ENCODE measurements around the gene ABHD2. TPM values are rescaled to one million over a fixed set of nuclear protein-coding genes. Genes with fewer than 3 reads are reported as not detected.

The ABHD2 gene
- total RNA-seq, 5 donors from 2014 or later (not counting 1 experiment from before 2014, with no cell fraction given): 52.5 to 70.8 (median 58.5) TPM

- Histone ChIP-seq H3K4me3 (ENCODE audit: control insufficient read depth in 1 of 2, extremely low read depth in 1 of 2, low read length in 1 of 2) (peak overlapping the region; percentile 61 to 96), H3K4me1 (ENCODE audit: control insufficient read depth in 1 of 2, extremely low read depth in 1 of 2, insufficient read depth in 2 of 2, low read length in 2 of 2) (peaks cover 7 to 34% of the 10 kb centered on the region in 2 experiments), H3K36me3 (ENCODE audit: control insufficient read depth in 2 of 2, extremely low read depth in 1 of 2, insufficient read depth in 1 of 2, low read length in 1 of 2) (no peaks in the 10 kb centered on the region), H3K9me3 (no peaks in the 10 kb centered on the region), H3K27ac (ENCODE audit: low read length) (peak overlapping the region; percentile 66), H3K27me3 (replicated peaks in 1 of 2; ENCODE audit: control insufficient read depth in 2 of 2, extremely low read depth in 1 of 2, insufficient read depth in 2 of 2, low read length in 1 of 2) (no peaks in the 10 kb centered on the region)
- ChIA-PET CTCF (interaction anchor here (0.5 to 1.8 kb wide), 15 partner anchors 8 to 244 kb away, joined by 3 to 23 read pairs (median 6); partner anchors contain the start of gene FANCI (in 1 of the 2)), POLR2A (interaction anchor here (0.6 to 1.0 kb wide), 7 partner anchors 14 to 453 kb away, joined by 3 to 6 read pairs (median 3); no protein-coding TSS in a partner anchor)
- Mint-ChIP-seq H3K27me3 (no peaks in the 10 kb centered on the region), H3K9me3 (no peaks in the 10 kb centered on the region), H3K36me3 (peaks cover 4% of the 10 kb centered on the region), H3K27ac (peak overlapping the region; percentile 95 to 96), H3K4me1 (peaks cover 38 to 40% (median 40%) of the 10 kb centered on the region in 3 donors), H3K4me3 (no peak overlapping the region)
- peak in 5 of 35 experiments; percentile 0 to 23 (median 4) for DNase-seq
- 11% methylated on average over 44 of the region's 44 CpGs for WGBS (ENCODE audit: insufficient coverage)
- ATAC-seq (replicated peaks in 1 of 4): no peak
These were observed 504 bp downstream of the ABHD2 start for GRCh38 chr15:89088605-89089315.

DNA sequence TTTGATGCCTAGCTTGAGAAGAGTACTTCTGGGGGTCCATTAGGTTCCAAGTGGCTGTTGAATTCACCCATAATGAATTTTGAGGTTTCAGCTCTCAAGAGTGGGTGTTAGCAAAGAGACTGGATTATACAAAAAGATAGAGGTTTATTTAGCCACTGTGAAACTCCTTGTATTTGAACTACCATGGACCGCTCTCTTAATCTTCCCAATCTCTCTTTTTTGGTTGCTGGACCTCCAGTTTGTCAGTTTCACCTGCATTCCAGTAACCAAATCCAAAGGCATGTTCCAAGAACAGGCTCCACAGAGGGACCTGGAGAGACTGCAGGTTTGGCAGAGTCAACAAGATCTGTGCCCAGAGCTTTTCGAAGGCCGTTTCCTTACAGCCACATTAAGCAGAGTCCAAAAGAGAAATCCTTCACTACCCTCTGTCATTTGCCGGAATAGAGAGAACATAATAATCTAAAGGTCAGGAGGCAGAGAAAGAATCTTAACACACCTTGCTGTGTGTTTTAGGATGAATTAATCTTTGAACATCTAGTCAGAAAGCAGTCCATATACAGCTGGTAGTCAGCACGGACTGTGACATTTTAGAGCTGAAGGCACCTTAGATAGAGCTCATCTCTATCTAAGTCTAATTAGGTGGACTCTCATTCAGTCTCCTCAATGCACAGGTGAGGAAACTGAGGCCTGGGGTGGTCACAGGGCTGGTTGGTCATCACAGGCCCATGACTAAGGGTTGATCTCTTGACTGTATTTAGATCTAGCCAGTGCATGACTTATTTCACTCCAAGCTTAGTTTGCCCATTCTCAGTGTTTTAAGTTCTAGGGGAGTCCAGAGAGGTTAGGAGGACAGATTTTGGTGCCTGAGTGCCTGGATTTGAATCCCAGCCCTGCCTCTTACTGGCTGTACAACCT, 1.3 kb downstream of the ABHD2 start:
- peaks cover 0 to 5% of the 10 kb centered on the region in 2 donors for H3K36me3 ChIP-seq (ENCODE audit: control insufficient read depth in 2 of 2, extremely low read depth in 1 of 2, insufficient read depth in 1 of 2, low read length in 1 of 2)
- POLR2A ChIA-PET: interaction anchor here in 1 of 2 donors (0.5 to 1.0 kb wide), 3 partner anchors 10 to 167 kb away, joined by 3 to 6 read pairs (median 4); no protein-coding TSS in a partner anchor
- H3K9me3 ChIP-seq: no peaks in the 10 kb centered on the region
- H3K27ac ChIP-seq (ENCODE audit: low read length): peak overlapping the region; percentile 66
- no peaks in the 10 kb centered on the region for H3K27me3 ChIP-seq (replicated peaks in 1 of 2; ENCODE audit: control insufficient read depth in 2 of 2, extremely low read depth in 1 of 2, insufficient read depth in 2 of 2, low read length in 1 of 2)
- CTCF ChIA-PET: interaction anchor here (0.5 to 3.3 kb wide), 6 partner anchors 11 to 241 kb away, joined by 4 to 16 read pairs (median 6); no protein-coding TSS in a partner anchor
- peaks cover 7 to 34% of the 10 kb centered on the region in 2 experiments for H3K4me1 ChIP-seq (ENCODE audit: control insufficient read depth in 1 of 2, extremely low read depth in 1 of 2, insufficient read depth in 2 of 2, low read length in 2 of 2)
- WGBS (ENCODE audit: insufficient coverage): 100% methylated on average over 1 of the region's 5 CpGs
- H3K4me1 Mint-ChIP-seq: peaks cover 44 to 46% (median 45%) of the 10 kb centered on the region in 3 donors
- no peaks in the 10 kb centered on the region for H3K27me3 Mint-ChIP-seq
- H3K4me3 Mint-ChIP-seq: no peak overlapping the region
- H3K9me3 Mint-ChIP-seq: no peaks in the 10 kb centered on the region
- DNase-seq (peak in 1 of 35 experiments; percentile 15), ATAC-seq (replicated peaks in 1 of 4) (no peak)
- H3K36me3 Mint-ChIP-seq: peaks cover 10% of the 10 kb centered on the region
- peak overlapping the region; percentile 95 to 96 for H3K27ac Mint-ChIP-seq
- peak overlapping the region; percentile 61 to 96 for H3K4me3 ChIP-seq (ENCODE audit: control insufficient read depth in 1 of 2, extremely low read depth in 1 of 2, low read length in 1 of 2)

DNA sequence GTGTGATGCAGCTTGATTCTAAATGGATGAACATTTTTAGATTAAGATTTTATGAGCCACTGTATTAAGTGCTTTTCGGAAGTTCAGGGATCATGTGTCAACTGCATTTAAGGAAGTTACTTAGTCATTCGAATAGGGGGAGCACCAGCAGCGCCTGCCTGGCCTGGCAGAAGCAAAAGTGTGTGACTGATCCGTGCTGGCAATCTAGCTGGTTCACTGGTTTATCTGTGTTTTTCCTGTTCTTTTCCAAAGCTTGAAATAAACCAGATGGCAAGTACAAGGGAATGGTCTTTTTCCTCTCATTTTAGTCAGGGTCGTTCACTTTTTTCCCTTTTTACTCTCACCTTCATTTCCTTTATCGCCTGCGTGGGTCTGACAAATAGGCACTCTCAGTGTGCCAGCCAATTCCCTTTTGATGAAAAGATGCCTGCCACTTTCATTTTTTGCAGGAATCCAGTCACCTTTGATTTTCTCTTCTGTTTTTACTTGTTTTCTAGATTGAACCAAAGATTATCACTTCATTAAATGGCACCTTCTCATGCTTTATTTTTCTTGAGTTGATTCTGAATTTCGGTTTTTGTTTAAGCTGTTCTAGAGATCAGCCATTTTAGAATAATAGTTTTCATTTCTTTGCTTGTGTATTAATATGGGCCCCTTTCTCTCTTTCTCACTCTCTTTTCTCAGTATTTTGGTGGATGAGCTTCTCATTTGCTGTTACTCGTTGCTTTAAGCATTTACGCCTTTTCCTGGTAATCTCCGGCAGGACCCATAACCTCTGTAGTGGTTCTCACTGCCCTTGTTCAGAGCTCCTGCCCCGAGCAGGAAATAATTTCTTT, 2.8 kb downstream of the ABHD2 start:
- no peaks in the 10 kb centered on the region for H3K9me3 Mint-ChIP-seq
- H3K27ac Mint-ChIP-seq: peak overlapping the region; percentile 95 to 96
- H3K36me3 Mint-ChIP-seq: peaks cover 14% of the 10 kb centered on the region
- Histone ChIP-seq H3K9me3 (no peaks in the 10 kb centered on the region), H3K4me3 (ENCODE audit: control insufficient read depth in 1 of 2, extremely low read depth in 1 of 2, low read length in 1 of 2) (peak overlapping the region in 1 of 2 donors; percentile 41), H3K27me3 (replicated peaks in 1 of 2; ENCODE audit: control insufficient read depth in 2 of 2, extremely low read depth in 1 of 2, insufficient read depth in 2 of 2, low read length in 1 of 2) (no peaks in the 10 kb centered on the region), H3K36me3 (ENCODE audit: control insufficient read depth in 2 of 2, extremely low read depth in 1 of 2, insufficient read depth in 1 of 2, low read length in 1 of 2) (peaks cover 0 to 8% of the 10 kb centered on the region in 2 donors), H3K4me1 (ENCODE audit: control insufficient read depth in 1 of 2, extremely low read depth in 1 of 2, insufficient read depth in 2 of 2, low read length in 2 of 2) (peaks cover 7 to 34% of the 10 kb centered on the region in 2 experiments), H3K27ac (ENCODE audit: low read length) (peak overlapping the region; percentile 86)
- CTCF ChIA-PET: interaction anchor here (0.5 to 3.3 kb wide), 10 partner anchors 10 to 483 kb away, joined by 3 to 18 read pairs (median 6); no protein-coding TSS in a partner anchor
- POLR2A ChIA-PET: interaction anchor here (0.5 to 1.0 kb wide), 4 partner anchors 24 to 1625 kb away, joined by 3 to 6 read pairs (median 4); no protein-coding TSS in a partner anchor
- DNase-seq (peak in 34 of 35 experiments; percentile 10 to 68 (median 33)), ATAC-seq (replicated peaks in 1 of 4) (no peak)
- peaks cover 50 to 52% (median 51%) of the 10 kb centered on the region in 3 donors for H3K4me1 Mint-ChIP-seq
- no peaks in the 10 kb centered on the region for H3K27me3 Mint-ChIP-seq
- no peak overlapping the region for H3K4me3 Mint-ChIP-seq
- 11% methylated on average over 9 of the region's 12 CpGs for WGBS (ENCODE audit: insufficient coverage)

DNA sequence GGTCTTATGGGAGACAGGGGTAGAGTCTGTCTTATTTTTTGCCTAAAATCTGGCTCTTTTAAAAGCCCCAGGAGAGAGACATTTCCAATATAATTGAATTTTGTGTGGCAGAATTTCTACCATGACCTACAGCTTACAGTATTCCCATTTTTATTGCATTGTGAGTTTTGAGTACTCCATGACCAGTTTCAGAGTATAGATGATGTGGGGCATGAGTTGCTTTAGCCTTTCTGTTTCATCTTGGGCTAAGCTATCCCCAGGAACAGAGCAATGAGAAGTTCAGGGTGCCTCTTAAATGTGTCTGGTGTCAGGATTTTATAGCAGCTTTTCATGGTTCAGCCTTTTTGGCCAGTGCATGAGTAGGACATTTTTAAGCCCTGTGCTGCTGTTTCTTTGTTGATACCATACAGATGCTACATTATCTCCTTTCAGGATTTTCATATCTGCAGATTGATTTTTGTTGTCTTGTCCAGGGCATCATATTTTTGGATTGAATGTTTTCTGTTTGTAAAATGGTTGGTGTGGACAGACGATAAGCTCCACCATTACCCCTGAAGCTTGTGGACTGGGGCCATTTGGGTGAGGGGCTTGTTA, 3.5 kb downstream of the ABHD2 start:
- WGBS (ENCODE audit: insufficient coverage): no CpG with 5 or more reads among the region's 1 CpG
- peaks cover 7 to 34% of the 10 kb centered on the region in 2 experiments for H3K4me1 ChIP-seq (ENCODE audit: control insufficient read depth in 1 of 2, extremely low read depth in 1 of 2, insufficient read depth in 2 of 2, low read length in 2 of 2)
- Mint-ChIP-seq H3K27ac (peak overlapping the region; percentile 95 to 96), H3K9me3 (no peaks in the 10 kb centered on the region), H3K4me1 (peaks cover 50 to 55% (median 51%) of the 10 kb centered on the region in 3 donors), H3K4me3 (no peak overlapping the region), H3K36me3 (peaks cover 17% of the 10 kb centered on the region), H3K27me3 (no peaks in the 10 kb centered on the region)
- no peaks in the 10 kb centered on the region for H3K27me3 ChIP-seq (replicated peaks in 1 of 2; ENCODE audit: control insufficient read depth in 2 of 2, extremely low read depth in 1 of 2, insufficient read depth in 2 of 2, low read length in 1 of 2)
- H3K27ac ChIP-seq (ENCODE audit: low read length): peak overlapping the region; percentile 86
- DNase-seq: peak in 1 of 35 experiments; percentile 16
- no peaks in the 10 kb centered on the region for H3K9me3 ChIP-seq
- H3K36me3 ChIP-seq (ENCODE audit: control insufficient read depth in 2 of 2, extremely low read depth in 1 of 2, insufficient read depth in 1 of 2, low read length in 1 of 2): peaks cover 0 to 8% of the 10 kb centered on the region in 2 donors
- no peak for ATAC-seq (replicated peaks in 1 of 4)
- CTCF ChIA-PET: interaction anchor here (0.5 to 3.3 kb wide), 7 partner anchors 9 to 187 kb away, joined by 3 to 18 read pairs (median 12); no protein-coding TSS in a partner anchor
- POLR2A ChIA-PET: interaction anchor here (0.6 to 0.9 kb wide), 3 partner anchors 23 to 464 kb away, joined by 3 to 4 read pairs (median 3); no protein-coding TSS in a partner anchor
- H3K4me3 ChIP-seq (ENCODE audit: control insufficient read depth in 1 of 2, extremely low read depth in 1 of 2, low read length in 1 of 2): peak overlapping the region in 1 of 2 donors; percentile 41

DNA sequence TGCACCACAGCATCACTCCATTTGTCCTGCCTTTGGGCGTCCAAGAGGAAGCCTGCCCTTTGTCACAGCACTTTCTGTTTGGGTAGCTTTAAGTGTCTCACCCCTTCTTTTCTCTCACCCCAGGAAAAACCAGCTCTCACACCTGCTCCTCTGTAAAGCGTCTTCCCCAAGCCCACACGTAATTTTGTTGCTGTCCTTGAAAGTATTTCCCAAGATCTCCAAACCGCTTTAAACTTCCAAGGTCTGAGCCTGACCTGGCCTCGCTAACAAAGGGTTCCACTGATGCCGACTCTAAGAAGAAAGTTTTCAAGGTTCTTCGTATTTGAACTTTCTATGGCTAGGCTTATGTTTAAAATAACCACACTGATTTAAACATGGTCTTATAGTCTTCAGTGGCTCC, 5.3 kb downstream of the ABHD2 start:
- Histone ChIP-seq H3K4me1 (ENCODE audit: control insufficient read depth in 1 of 2, extremely low read depth in 1 of 2, insufficient read depth in 2 of 2, low read length in 2 of 2) (peaks cover 7 to 25% of the 10 kb centered on the region in 2 experiments), H3K36me3 (ENCODE audit: control insufficient read depth in 2 of 2, extremely low read depth in 1 of 2, insufficient read depth in 1 of 2, low read length in 1 of 2) (peaks cover 0 to 10% of the 10 kb centered on the region in 2 donors), H3K27me3 (replicated peaks in 1 of 2; ENCODE audit: control insufficient read depth in 2 of 2, extremely low read depth in 1 of 2, insufficient read depth in 2 of 2, low read length in 1 of 2) (no peaks in the 10 kb centered on the region), H3K4me3 (ENCODE audit: control insufficient read depth in 1 of 2, extremely low read depth in 1 of 2, low read length in 1 of 2) (no peak overlapping the region), H3K9me3 (no peaks in the 10 kb centered on the region), H3K27ac (ENCODE audit: low read length) (no peak overlapping the region)
- no peaks in the 10 kb centered on the region for H3K9me3 Mint-ChIP-seq
- H3K27ac Mint-ChIP-seq: peak overlapping the region; percentile 20 to 23
- ChIA-PET POLR2A (no interaction called here), CTCF (no interaction called here)
- WGBS (ENCODE audit: insufficient coverage): 86% methylated on average over 1 of the region's 7 CpGs
- no peak overlapping the region for H3K4me3 Mint-ChIP-seq
- H3K4me1 Mint-ChIP-seq: peaks cover 57 to 62% (median 57%) of the 10 kb centered on the region in 3 donors
- H3K36me3 Mint-ChIP-seq: peaks cover 17% of the 10 kb centered on the region
- DNase-seq (no peak), ATAC-seq (replicated peaks in 1 of 4) (no peak)
- H3K27me3 Mint-ChIP-seq: no peaks in the 10 kb centered on the region
